Choroid plexus epithelial cell (primary cell): ENCODE results near the gene KCNK15.

Experiments
- DNase-seq: peaks from one replicate; pipeline ENCODE4 v3.0.0-alpha.2; 2010; ENCODE audit warnings: low read depth
- H3K4me3 ChIP-seq: 2 replicates; pipeline ENCODE4 v1.5.1; 2011; ENCODE audit warnings: low read depth, mild to moderate bottlenecking, control low read depth, low read length, moderate library complexity
- TF ChIP-seq, protein P1 (sequence below): conservative IDR thresholded peaks from 2 replicates; pipeline ENCODE4 v1.5.1; 2011; ENCODE audit warnings: low read depth, mild to moderate bottlenecking, control low read depth, inconsistent platforms, low read length, moderate library complexity

The KCNK15 gene

DNA sequence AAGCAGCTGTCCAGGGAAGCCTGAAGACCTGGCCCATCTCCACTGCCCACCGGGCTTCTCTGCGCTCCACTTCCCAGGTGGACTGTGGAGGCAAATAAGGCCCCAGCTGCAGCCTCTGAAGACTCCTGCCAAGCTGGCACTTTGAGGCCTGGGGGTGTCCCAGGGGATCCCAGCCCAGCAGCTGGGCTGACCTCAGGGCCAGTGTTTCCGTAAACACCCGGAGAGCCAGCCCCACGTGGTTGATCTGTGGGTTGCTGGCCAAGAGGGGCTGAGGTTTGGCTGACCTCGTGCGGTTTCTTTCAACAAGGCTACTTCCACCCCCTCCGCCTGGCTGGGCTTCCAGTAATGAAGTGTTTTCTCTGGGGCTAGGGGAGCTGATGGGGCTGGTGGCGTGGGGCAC lies 42.9 kb upstream of the KCNK15 start:
- peak; percentile 98 for DNase-seq
- TF ChIP-seq, protein P1, sequence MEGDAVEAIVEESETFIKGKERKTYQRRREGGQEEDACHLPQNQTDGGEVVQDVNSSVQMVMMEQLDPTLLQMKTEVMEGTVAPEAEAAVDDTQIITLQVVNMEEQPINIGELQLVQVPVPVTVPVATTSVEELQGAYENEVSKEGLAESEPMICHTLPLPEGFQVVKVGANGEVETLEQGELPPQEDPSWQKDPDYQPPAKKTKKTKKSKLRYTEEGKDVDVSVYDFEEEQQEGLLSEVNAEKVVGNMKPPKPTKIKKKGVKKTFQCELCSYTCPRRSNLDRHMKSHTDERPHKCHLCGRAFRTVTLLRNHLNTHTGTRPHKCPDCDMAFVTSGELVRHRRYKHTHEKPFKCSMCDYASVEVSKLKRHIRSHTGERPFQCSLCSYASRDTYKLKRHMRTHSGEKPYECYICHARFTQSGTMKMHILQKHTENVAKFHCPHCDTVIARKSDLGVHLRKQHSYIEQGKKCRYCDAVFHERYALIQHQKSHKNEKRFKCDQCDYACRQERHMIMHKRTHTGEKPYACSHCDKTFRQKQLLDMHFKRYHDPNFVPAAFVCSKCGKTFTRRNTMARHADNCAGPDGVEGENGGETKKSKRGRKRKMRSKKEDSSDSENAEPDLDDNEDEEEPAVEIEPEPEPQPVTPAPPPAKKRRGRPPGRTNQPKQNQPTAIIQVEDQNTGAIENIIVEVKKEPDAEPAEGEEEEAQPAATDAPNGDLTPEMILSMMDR: no peak
- no peak overlapping the region for H3K4me3 ChIP-seq

- no peak for DNase-seq
- TF ChIP-seq, protein P1: no peak
- no peak overlapping the region for H3K4me3 ChIP-seq
Measured at GRCh38 chr20:44703183-44703925, 42.3 kb upstream of the KCNK15 start.

DNA sequence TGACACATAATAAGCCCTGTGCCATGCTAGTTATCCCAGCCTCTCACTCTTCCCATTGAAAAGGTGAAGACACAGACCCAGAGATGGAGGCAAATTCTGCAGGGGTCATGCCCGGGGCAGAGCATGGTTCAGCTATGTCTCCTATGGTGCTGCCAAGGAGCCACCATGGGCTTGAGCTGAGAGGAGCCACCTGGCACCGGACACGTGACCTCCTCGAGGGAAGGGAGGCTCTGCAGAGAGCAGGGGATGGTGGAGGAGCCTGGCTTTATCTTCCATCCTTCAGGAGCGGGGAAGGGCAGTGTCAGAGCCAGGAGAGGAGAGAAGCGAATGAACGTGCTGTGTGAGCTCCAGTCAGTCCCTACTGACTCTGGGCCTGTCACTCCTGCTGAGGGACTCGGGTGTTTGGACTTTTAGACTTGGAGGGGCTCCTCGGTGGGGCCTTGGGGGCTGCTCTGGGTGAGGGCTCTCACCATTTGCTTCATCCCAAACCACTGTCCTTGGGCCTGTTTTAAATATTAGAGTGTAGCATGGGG lies 41.6 kb upstream of the KCNK15 start:
- H3K4me3 ChIP-seq: no peak overlapping the region
- DNase-seq: no peak
- TF ChIP-seq, protein P1: no peak

GRCh38 chr20:44704551-44704971 lies 41.1 kb upstream of the KCNK15 start:
- peak; percentile 70 for DNase-seq
- TF ChIP-seq, protein P1: no peak
- H3K4me3 ChIP-seq: no peak overlapping the region

DNA sequence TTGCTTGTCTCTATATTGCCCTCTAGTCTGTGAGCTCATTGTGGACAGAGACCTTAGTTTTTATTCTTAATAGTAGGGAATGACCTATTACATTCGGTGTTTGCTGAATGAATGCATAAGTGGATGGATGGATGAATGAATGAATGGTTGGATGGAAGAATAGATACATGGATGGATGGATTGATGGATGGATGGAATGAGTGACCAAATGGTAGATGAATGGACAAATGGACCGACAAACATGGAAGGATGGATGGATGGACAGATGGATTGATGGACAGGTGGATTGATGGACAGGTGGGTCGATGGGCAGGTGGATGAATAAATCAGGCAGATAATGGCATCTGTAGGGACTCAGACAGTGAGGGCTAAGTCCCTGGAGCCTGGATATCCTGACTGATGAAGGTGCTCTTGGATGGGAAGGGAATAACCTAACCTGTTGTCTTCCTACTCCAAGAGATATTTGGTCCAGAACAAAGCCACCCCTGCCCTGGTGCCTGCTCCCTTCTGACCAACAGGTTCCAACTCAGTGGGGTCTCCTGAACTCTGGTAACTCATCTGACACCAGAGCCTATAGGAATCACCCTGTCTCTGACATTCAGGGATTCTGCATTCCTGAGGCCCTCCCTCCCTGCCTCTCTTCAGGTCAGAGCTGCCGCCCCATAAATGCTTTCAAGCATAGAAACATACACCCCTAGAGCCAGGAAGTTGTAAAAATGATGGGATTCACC lies 40.1 kb upstream of the KCNK15 start:
- TF ChIP-seq, protein P1: no peak
- no peak overlapping the region for H3K4me3 ChIP-seq
- no peak for DNase-seq

GRCh38 chr20:44706301-44707017 lies 39.2 kb upstream of the KCNK15 start:
- no peak overlapping the region for H3K4me3 ChIP-seq
- TF ChIP-seq, protein P1: no peak
- no peak for DNase-seq
